MM.1S (cell line): Measurements from ENCODE around the gene TBC1D32.

Experiments used
- DNase-seq: peaks from one replicate; pipeline ENCODE4 v3.0.0-alpha.2; 2015
- H2AFZ ChIP-seq: fragments of 300-600 bp; sonication (generic); 2 replicates; pipeline ENCODE4 v1.6.0; 2016; ENCODE audit warnings: antibody characterized with exemption, low read length
- H3F3A ChIP-seq: fragments of 300-600 bp; sonication (generic); 2 replicates; pipeline ENCODE4 v1.6.1; 2016; ENCODE audit warnings: mild to moderate bottlenecking, antibody characterized with exemption, low read length, moderate library complexity, mixed read lengths; ENCODE audit not compliant: insufficient read depth
- H3K27ac ChIP-seq: fragments of 300-600 bp; sonication (generic); 2 replicates; pipeline ENCODE4 v1.5.1; 2016; ENCODE audit warnings: mild to moderate bottlenecking, low read length
- H3K27me3 ChIP-seq: fragments of 300-600 bp; sonication (generic); replicated peaks from 2 replicates; pipeline ENCODE4 v1.6.0; 2016; ENCODE audit warnings: low read length; ENCODE audit not compliant: insufficient read depth
- H3K36me3 ChIP-seq: fragments of 300-600 bp; sonication (generic); replicated peaks from 2 replicates; pipeline ENCODE4 v1.6.1; 2016; ENCODE audit warnings: mild to moderate bottlenecking, low read length, mixed read lengths; ENCODE audit not compliant: insufficient read depth
- H3K4me1 ChIP-seq: fragments of 300-600 bp; sonication (generic); 2 replicates; pipeline ENCODE4 v1.6.1; 2016; ENCODE audit warnings: low read length, mixed read lengths
- H3K4me2 ChIP-seq: fragments of 300-600 bp; sonication (generic); 2 replicates; pipeline ENCODE4 v1.6.0; 2016; ENCODE audit warnings: low read depth, low read length
- H3K4me3 ChIP-seq: fragments of 300-600 bp; sonication (generic); 2 replicates; pipeline ENCODE4 v1.5.1; 2016; ENCODE audit warnings: low read length, mixed read lengths
- H3K79me2 ChIP-seq: fragments of 300-600 bp; sonication (generic); 2 replicates; pipeline ENCODE4 v1.6.1; 2016; ENCODE audit warnings: mixed run types, low read length, mixed read lengths
- H3K9ac ChIP-seq: fragments of 300-600 bp; sonication (generic); 2 replicates; pipeline ENCODE4 v1.6.1; 2016; ENCODE audit warnings: low read length, mixed read lengths
- H3K9me2 ChIP-seq: fragments of 300-600 bp; sonication (generic); replicated peaks from 2 replicates; pipeline ENCODE4 v1.6.1; 2016; ENCODE audit warnings: mild to moderate bottlenecking, low read length, mixed read lengths; ENCODE audit not compliant: insufficient read depth
- H3K9me3 ChIP-seq: fragments of 300-600 bp; sonication (generic); replicated peaks from 2 replicates; pipeline ENCODE4 v1.6.1; 2016; ENCODE audit warnings: mild to moderate bottlenecking, low read length, mixed read lengths; ENCODE audit not compliant: insufficient read depth
- H4K20me1 ChIP-seq: fragments of 300-600 bp; sonication (generic); 2 replicates; pipeline ENCODE4 v1.6.1; 2016; ENCODE audit warnings: mild to moderate bottlenecking, low read length, moderate library complexity, mixed read lengths; ENCODE audit not compliant: insufficient read depth
- EZH2 ChIP-seq: fragments of 300-600 bp; sonication (generic); optimal IDR thresholded peaks from 2 replicates; pipeline ENCODE3; 2017; ENCODE audit warnings: low read depth, mild to moderate bottlenecking, antibody characterized with exemption, low read length, mixed read lengths
- EZH2phosphoT487 ChIP-seq: fragments of 300-600 bp; sonication (generic); IDR thresholded peaks from 2 replicates; pipeline ENCODE4 v1.6.1; 2018; ENCODE audit warnings: antibody characterized with exemption, low read length
- TF ChIP-seq, protein P1 (sequence below): fragments of 300-600 bp; sonication (generic); IDR thresholded peaks from 2 replicates; pipeline ENCODE4 v1.5.1; 2016; ENCODE audit warnings: antibody characterized with exemption, low read length, mixed read lengths

Gene TBC1D32

DNA sequence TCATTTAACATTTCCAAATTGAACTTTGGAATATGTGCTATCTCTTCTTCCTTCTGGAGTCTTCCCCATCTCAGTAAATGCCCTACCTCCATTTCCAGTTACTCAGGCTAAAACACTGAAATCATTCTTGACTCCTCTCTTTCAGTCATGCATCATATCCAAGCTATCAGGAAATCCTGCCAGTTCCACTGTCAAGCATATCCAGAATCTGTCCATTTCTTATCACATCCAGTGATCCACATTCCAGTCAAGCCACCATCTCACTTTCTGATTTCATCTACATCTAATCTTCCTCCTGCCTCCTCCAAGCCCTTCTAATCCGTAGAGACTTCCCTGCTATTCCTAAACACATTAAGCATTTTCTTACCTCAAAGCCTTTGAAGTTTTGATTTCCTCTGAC is 15.3 kb upstream of the TBC1D32 start:
- Histone ChIP-seq H3K36me3 (no peaks in the 10 kb centered on the region), H3K9me2 (no peaks in the 10 kb centered on the region), H3K4me2 (no peak overlapping the region), H3K4me3 (no peak overlapping the region), H3K9me3 (no peaks in the 10 kb centered on the region), H3F3A (no peaks in the 10 kb centered on the region), H2AFZ (no peak overlapping the region), H4K20me1 (no peaks in the 10 kb centered on the region), H3K79me2 (no peaks in the 10 kb centered on the region), H3K27ac (no peak overlapping the region), H3K9ac (no peak overlapping the region), H3K4me1 (no peaks in the 10 kb centered on the region), H3K27me3 (no peaks in the 10 kb centered on the region)
- TF ChIP-seq EZH2 (no peak), EZH2phosphoT487 (no peak)
- TF ChIP-seq, protein P1, sequence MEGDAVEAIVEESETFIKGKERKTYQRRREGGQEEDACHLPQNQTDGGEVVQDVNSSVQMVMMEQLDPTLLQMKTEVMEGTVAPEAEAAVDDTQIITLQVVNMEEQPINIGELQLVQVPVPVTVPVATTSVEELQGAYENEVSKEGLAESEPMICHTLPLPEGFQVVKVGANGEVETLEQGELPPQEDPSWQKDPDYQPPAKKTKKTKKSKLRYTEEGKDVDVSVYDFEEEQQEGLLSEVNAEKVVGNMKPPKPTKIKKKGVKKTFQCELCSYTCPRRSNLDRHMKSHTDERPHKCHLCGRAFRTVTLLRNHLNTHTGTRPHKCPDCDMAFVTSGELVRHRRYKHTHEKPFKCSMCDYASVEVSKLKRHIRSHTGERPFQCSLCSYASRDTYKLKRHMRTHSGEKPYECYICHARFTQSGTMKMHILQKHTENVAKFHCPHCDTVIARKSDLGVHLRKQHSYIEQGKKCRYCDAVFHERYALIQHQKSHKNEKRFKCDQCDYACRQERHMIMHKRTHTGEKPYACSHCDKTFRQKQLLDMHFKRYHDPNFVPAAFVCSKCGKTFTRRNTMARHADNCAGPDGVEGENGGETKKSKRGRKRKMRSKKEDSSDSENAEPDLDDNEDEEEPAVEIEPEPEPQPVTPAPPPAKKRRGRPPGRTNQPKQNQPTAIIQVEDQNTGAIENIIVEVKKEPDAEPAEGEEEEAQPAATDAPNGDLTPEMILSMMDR, result no peak
- no peak for DNase-seq

DNA sequence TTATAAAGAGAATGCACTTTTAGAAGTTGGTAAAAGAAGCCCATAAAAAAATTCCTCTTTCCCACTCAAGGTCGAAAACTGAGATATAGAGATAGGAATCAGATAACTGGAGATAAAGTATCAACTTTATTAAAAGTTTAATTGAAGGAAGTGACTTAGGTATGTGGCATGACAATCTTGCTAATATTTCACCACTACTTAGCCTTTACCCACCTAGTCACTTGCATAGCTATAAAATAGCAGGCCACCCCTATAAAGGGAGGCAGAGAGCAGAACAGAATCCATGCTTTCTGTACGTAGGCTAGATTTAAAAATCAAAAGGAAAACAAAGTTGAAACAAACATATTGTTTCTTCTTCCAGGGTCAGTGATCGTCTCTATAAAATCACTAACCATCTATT is 13.2 kb upstream of the TBC1D32 start:
- H2AFZ ChIP-seq, result no peak overlapping the region
- H3K79me2 ChIP-seq, result no peaks in the 10 kb centered on the region
- no peaks in the 10 kb centered on the region for H3K9me3 ChIP-seq
- H3K27ac ChIP-seq, result no peak overlapping the region
- no peak overlapping the region for H3K9ac ChIP-seq
- no peaks in the 10 kb centered on the region for H3K9me2 ChIP-seq
- H3K4me3 ChIP-seq, result no peak overlapping the region
- H4K20me1 ChIP-seq, result no peaks in the 10 kb centered on the region
- no peak overlapping the region for H3K4me2 ChIP-seq
- no peaks in the 10 kb centered on the region for H3K4me1 ChIP-seq
- H3K36me3 ChIP-seq, result no peaks in the 10 kb centered on the region
- H3K27me3 ChIP-seq, result no peaks in the 10 kb centered on the region
- no peak for DNase-seq
- no peaks in the 10 kb centered on the region for H3F3A ChIP-seq
- TF ChIP-seq, protein P1, result no peak
- TF ChIP-seq EZH2, result no peak
- no peak for TF ChIP-seq EZH2phosphoT487

DNA sequence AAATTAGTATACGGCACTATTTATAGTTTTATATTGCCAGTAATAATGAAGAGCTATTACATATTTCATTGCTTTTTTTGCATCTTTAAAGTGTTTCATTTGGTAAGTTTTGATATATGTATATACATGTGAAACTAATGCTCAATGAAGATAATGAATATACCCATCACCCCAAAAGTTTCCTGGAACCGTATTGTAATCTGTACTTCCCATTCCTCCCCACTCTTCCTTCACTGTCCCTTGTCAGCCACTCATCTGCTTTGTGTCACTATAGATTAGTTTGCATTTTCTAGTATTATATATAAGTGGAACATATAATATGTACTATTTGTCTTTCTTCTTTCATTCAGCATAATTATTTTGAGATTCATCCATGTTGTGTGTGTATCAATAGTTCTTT is 10.3 kb upstream of the TBC1D32 start:
- no peaks in the 10 kb centered on the region for H3F3A ChIP-seq
- no peak overlapping the region for H3K4me3 ChIP-seq
- no peaks in the 10 kb centered on the region for H3K4me1 ChIP-seq
- DNase-seq, result no peak
- no peak overlapping the region for H3K9ac ChIP-seq
- TF ChIP-seq, protein P1, result no peak
- no peak for TF ChIP-seq EZH2phosphoT487
- TF ChIP-seq EZH2, result no peak
- H2AFZ ChIP-seq, result no peak overlapping the region
- no peak overlapping the region for H3K4me2 ChIP-seq
- no peaks in the 10 kb centered on the region for H3K79me2 ChIP-seq
- H4K20me1 ChIP-seq, result no peaks in the 10 kb centered on the region
- H3K27ac ChIP-seq, result no peak overlapping the region
- H3K9me2 ChIP-seq, result no peaks in the 10 kb centered on the region
- no peaks in the 10 kb centered on the region for H3K36me3 ChIP-seq
- no peaks in the 10 kb centered on the region for H3K9me3 ChIP-seq
- H3K27me3 ChIP-seq, result no peaks in the 10 kb centered on the region
